GM12892 (cell line): ENCODE measurements around the gene ICE2.

Experiments used
- POLR2A ChIP-seq: IDR thresholded peaks from 2 replicates; pipeline ENCODE4 v1.6.1; 2011; ENCODE audit warnings: low read depth, low read length, control low read depth
- POLR2AphosphoS5 ChIP-seq: IDR thresholded peaks from 2 replicates; pipeline ENCODE4 v1.6.1; 2011; ENCODE audit warnings: low read depth, low read length, control low read depth

DNA sequence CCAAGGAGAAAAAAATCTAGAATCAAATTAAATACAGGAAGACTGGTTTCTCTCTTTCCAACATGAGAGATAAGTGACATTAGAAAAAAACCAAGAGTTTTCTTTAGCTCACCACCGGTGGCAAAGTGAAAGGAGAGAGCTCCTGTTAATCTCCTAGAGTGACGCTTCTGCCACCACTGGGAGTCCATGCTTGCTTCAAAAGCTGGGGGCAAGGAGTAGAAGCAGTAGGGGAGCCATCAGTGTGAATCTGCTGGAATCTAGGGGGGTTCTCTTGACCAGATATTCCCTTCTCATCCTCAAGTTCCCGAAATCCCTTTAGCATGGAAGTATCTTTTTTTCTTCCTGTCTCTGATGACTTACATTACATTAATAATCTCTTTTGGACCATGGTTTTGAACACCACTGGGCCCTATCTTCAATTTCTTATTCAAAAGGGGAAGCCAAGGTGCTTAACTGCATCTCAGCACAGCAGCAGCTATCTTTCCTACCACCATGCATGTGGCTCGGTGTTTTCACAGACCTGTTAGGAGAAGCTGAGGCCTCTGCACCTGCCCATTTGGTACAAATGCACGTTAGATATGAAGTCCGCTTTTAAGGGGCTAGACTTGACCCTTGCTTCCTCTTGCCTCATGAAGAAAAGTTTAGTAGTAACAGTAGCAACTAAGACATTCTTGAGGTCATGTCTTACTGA is 6.6 kb upstream of the ICE2 start:
- TF ChIP-seq POLR2A = no peak
- no peak for TF ChIP-seq POLR2AphosphoS5
